Hepatocyte (in vitro differentiated cells): ENCODE results near the gene SOX6. TPM values are rescaled to one million over a fixed set of nuclear protein-coding genes. Genes with fewer than 3 reads are reported as not detected.
A peak's percentile ranks its signal among the peaks of the same experiment; 100 is the strongest.

ENCODE experiments used
- DNase-seq: peaks from one replicate; pipeline ENCODE4 v3.0.0-alpha.2; 2016; ENCODE audit warnings: low spot score
- H2AFZ ChIP-seq: fragments of 200-600 bp; sonication (generic); 2 replicates; pipeline ENCODE4 v1.6.0; 2016; ENCODE audit warnings: antibody characterized with exemption, mild to moderate bottlenecking
- H3K27ac ChIP-seq: fragments of 200-600 bp; sonication (generic); 2 replicates; pipeline ENCODE4 v1.5.1; 2016; ENCODE audit warnings: mild to moderate bottlenecking
- H3K27me3 ChIP-seq: fragments of 200-600 bp; sonication (generic); 2 replicates; pipeline ENCODE4 v1.6.1; 2016
- H3K36me3 ChIP-seq: fragments of 200-600 bp; sonication (generic); replicated peaks from 2 replicates; pipeline ENCODE4 v1.5.1; 2016; ENCODE audit warnings: low read depth; ENCODE audit not compliant: insufficient read depth
- H3K4me1 ChIP-seq: fragments of 200-600 bp; sonication (generic); 2 replicates; pipeline ENCODE4 v1.5.1; 2016; ENCODE audit warnings: mild to moderate bottlenecking, moderate library complexity; ENCODE audit not compliant: insufficient read depth
- H3K4me2 ChIP-seq: fragments of 200-600 bp; sonication (generic); 2 replicates; pipeline ENCODE4 v1.6.0; 2016
- H3K4me3 ChIP-seq: fragments of 200-600 bp; sonication (generic); 2 replicates; pipeline ENCODE4 v1.5.1; 2016; ENCODE audit warnings: mild to moderate bottlenecking
- H3K79me2 ChIP-seq: fragments of 200-600 bp; sonication (generic); 2 replicates; pipeline ENCODE4 v1.6.0; 2017; ENCODE audit warnings: mild to moderate bottlenecking
- H3K9me2 ChIP-seq: fragments of 200-600 bp; sonication (generic); replicated peaks from 2 replicates; pipeline ENCODE4 v1.6.0; 2017; ENCODE audit warnings: mild to moderate bottlenecking; ENCODE audit not compliant: insufficient read depth
- H3K9me3 ChIP-seq: fragments of 200-600 bp; sonication (generic); 2 replicates; pipeline ENCODE4 v1.5.1; 2016; ENCODE audit warnings: low read depth, mild to moderate bottlenecking
- H4K20me1 ChIP-seq: fragments of 200-600 bp; sonication (generic); 2 replicates; pipeline ENCODE4 v1.6.0; 2016; ENCODE audit warnings: mild to moderate bottlenecking; ENCODE audit not compliant: insufficient read depth, poor library complexity, severe bottlenecking
- EZH2 ChIP-seq: fragments of 200-600 bp; sonication (generic); IDR thresholded peaks from 2 replicates; pipeline ENCODE4 v1.6.1; 2016; ENCODE audit warnings: antibody characterized with exemption, mild to moderate bottlenecking, borderline replicate concordance
- EZH2phosphoT487 ChIP-seq: fragments of 200-600 bp; sonication (generic); IDR thresholded peaks from one replicate; pipeline ENCODE4 v1.6.1; 2018; ENCODE audit warnings: antibody characterized with exemption, mild to moderate bottlenecking, low read depth, moderate library complexity; ENCODE audit not compliant: unreplicated experiment, severe bottlenecking
- WGBS: methylation state at CpG from one replicate; pipeline ENCODE4 v1.1.6; 2016; ENCODE audit warnings: low lambda C conversion rate; ENCODE audit errors: missing lambda C conversion rate; 5-methylcytosine and 5-hydroxymethylcytosine counted together
- polyA plus RNA-seq: library from polyadenylated mRNA; unstranded; fragments of >200 nt; fragmentation: Nextera tagmentation; extraction: Ambion mirVana; gene quantifications from 2 replicates; pipeline ENCODE4 v1.2.1, GENCODE V29; 2016
- total RNA-seq: library from RNA; depleted of rRNA; stranded (reverse); fragments of >200 nt; gene quantifications from 2 replicates; pipeline ENCODE4 v1.2.3, GENCODE V29; 2014
- TF ChIP-seq, protein P1 (sequence below): fragments of 200-600 bp; sonication (generic); IDR thresholded peaks from 2 replicates; pipeline ENCODE4 v1.5.1; 2016; ENCODE audit warnings: antibody characterized with exemption, mild to moderate bottlenecking; ENCODE audit not compliant: poor library complexity

SOX6 gene
- total and polyA plus RNA-seq, 2 experiments from 2014 or later: 23.2 to 75.7 TPM

DNA sequence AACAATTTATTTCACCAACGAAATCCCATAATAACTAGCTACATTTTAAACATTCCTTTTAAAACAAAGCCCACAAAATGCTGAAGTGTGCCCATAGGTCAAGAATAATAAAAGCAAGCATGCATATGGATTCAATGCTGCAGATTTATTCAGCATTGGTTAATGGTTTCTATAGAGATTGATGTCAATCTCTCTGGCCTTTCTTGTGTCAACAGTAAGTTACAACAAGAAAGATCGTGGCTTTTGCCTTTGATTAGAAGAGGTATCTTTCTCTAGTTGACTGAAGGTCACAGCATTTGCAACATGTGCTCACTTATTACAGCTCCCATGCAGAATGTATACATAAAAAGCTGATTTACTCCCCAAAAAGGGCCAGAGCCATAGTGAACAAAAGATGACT lies 1.4 kb upstream of the SOX6 start:
- H3K79me2 ChIP-seq: peaks cover 66% of the 10 kb centered on the region

DNA sequence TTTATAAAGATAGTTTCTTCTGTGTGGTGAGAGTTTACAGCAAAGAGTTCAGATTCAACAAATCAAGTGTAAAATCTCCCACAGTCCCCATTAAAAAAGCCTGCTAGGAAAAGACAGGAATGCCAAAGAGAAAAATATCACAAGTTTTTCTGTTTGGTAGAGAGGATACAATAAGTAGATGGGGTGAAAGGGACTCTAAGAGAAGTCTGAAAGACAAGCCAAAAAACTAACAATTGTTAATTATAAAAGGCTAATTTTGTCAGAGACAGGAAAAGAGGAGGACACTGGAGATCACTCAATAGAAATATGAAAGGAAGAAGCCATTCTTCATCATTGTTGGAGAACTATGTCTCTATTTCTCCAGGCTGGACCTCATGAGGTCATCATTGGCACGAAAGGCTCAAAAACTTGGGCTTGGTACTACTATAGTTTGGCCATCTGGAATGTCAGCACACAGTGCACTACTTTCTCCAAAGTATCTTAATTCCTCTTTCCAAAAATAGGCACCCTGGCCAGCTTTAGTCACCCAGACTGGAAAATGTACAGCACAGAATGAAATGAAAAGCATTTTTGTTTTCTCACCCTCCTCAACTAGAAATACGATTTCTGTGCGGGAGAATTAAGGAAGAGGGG lies 531 bp upstream of the SOX6 start:
- Histone ChIP-seq H3K4me3 (no peak overlapping the region), H3K79me2 (peaks cover 65% of the 10 kb centered on the region), H3K27me3 (no peaks in the 10 kb centered on the region), H3K27ac (peak overlapping the region; percentile 34), H3K9me3 (no peaks in the 10 kb centered on the region), H3K36me3 (no peaks in the 10 kb centered on the region), H4K20me1 (no peaks in the 10 kb centered on the region), H3K9me2 (no peaks in the 10 kb centered on the region), H3K4me2 (peak overlapping the region; percentile 33), H2AFZ (no peak overlapping the region), H3K4me1 (peaks cover 54% of the 10 kb centered on the region)
- no peak for DNase-seq
- no peak for TF ChIP-seq EZH2
- TF ChIP-seq, protein P1, sequence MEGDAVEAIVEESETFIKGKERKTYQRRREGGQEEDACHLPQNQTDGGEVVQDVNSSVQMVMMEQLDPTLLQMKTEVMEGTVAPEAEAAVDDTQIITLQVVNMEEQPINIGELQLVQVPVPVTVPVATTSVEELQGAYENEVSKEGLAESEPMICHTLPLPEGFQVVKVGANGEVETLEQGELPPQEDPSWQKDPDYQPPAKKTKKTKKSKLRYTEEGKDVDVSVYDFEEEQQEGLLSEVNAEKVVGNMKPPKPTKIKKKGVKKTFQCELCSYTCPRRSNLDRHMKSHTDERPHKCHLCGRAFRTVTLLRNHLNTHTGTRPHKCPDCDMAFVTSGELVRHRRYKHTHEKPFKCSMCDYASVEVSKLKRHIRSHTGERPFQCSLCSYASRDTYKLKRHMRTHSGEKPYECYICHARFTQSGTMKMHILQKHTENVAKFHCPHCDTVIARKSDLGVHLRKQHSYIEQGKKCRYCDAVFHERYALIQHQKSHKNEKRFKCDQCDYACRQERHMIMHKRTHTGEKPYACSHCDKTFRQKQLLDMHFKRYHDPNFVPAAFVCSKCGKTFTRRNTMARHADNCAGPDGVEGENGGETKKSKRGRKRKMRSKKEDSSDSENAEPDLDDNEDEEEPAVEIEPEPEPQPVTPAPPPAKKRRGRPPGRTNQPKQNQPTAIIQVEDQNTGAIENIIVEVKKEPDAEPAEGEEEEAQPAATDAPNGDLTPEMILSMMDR: no peak
- TF ChIP-seq EZH2phosphoT487: no peak
- WGBS: 86% methylated on average over 3 of the region's 3 CpGs

More for the DNA sequence above, 1.4 kb upstream of the SOX6 start:
- TF ChIP-seq EZH2phosphoT487: no peak
- TF ChIP-seq, protein P1: no peak
- TF ChIP-seq EZH2: no peak
- H3K27ac ChIP-seq: peak overlapping the region; percentile 34
- no peaks in the 10 kb centered on the region for H3K9me3 ChIP-seq
- H3K36me3 ChIP-seq: no peaks in the 10 kb centered on the region
- H3K4me1 ChIP-seq: peaks cover 52% of the 10 kb centered on the region
- no peaks in the 10 kb centered on the region for H3K27me3 ChIP-seq
- WGBS: 36% methylated on average over 2 of the region's 2 CpGs
- no peak for DNase-seq
- no peak overlapping the region for H2AFZ ChIP-seq
- H3K4me2 ChIP-seq: peak overlapping the region; percentile 6
- no peak overlapping the region for H3K4me3 ChIP-seq
- H3K9me2 ChIP-seq: no peaks in the 10 kb centered on the region
- H4K20me1 ChIP-seq: no peaks in the 10 kb centered on the region

DNA sequence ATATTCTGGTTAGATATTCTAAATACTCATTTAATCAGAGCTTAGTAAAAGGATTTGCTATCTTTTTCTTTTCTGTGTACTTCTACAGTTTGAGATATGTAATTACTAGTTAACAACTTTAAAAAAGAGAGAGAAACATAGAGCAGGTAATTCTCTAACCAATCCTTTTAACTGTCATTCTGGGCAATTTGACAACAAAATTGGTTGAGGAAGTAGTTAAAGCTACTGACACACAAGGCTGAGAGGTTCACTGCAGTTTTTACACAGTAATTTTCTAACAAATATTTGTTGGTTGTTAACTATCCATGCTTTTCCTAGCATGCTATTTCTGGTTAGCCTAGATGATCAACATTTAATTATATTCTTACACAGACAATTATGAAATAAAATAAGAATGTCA lies 3.6 kb downstream of the SOX6 start:
- peaks cover 34% of the 10 kb centered on the region for H3K4me1 ChIP-seq
- H2AFZ ChIP-seq: no peak overlapping the region
- no peaks in the 10 kb centered on the region for H3K9me2 ChIP-seq
- H3K4me2 ChIP-seq: no peak overlapping the region
- DNase-seq: no peak
- no peaks in the 10 kb centered on the region for H3K27me3 ChIP-seq
- H3K36me3 ChIP-seq: no peaks in the 10 kb centered on the region
- no peak for TF ChIP-seq EZH2phosphoT487
- TF ChIP-seq, protein P1: no peak
- no peak for TF ChIP-seq EZH2
- H4K20me1 ChIP-seq: no peaks in the 10 kb centered on the region
- no peaks in the 10 kb centered on the region for H3K9me3 ChIP-seq
- H3K4me3 ChIP-seq: no peak overlapping the region
- H3K27ac ChIP-seq: no peak overlapping the region
- H3K79me2 ChIP-seq: peaks cover 76% of the 10 kb centered on the region

DNA sequence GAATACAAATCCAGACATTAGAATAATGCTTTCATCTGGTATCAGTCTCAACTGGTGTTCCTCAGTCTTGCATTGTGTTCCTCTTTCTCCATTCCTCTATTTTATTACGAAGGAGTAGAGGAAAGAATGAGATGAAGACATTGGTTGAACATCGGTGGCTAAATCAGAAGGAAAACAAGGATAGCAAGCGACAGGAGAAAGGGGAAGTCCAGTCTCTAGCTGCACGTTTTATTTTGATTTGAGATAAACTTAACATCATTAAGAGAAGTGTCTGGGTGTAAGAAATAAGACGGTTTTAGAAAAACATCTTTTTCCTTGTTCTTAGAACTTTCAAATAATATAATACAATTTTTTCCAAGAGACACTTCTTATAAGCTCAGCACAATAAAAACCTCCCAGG lies 6.2 kb downstream of the SOX6 start:
- peaks cover 20% of the 10 kb centered on the region for H3K4me1 ChIP-seq
- no peaks in the 10 kb centered on the region for H3K36me3 ChIP-seq
- H2AFZ ChIP-seq: no peak overlapping the region
- 95% methylated on average over 5 of the region's 5 CpGs for WGBS
- no peaks in the 10 kb centered on the region for H3K9me3 ChIP-seq
- no peak for DNase-seq
- H3K27me3 ChIP-seq: no peaks in the 10 kb centered on the region
- H3K79me2 ChIP-seq: peaks cover 73% of the 10 kb centered on the region
- no peaks in the 10 kb centered on the region for H4K20me1 ChIP-seq
- no peaks in the 10 kb centered on the region for H3K9me2 ChIP-seq
- no peak overlapping the region for H3K27ac ChIP-seq
- H3K4me2 ChIP-seq: no peak overlapping the region
- H3K4me3 ChIP-seq: no peak overlapping the region
- TF ChIP-seq, protein P1: no peak
- TF ChIP-seq EZH2phosphoT487 (no peak), EZH2 (no peak)
